Stomach (tissue), 9 donors: ENCODE data around the gene PLEKHH2. TPM values are rescaled to one million over a fixed set of nuclear protein-coding genes. Genes with fewer than 3 reads are reported as not detected.
A peak's percentile ranks its signal among the peaks of the same experiment; 100 is the strongest.

Experiments
- DNase-seq, 2 donors: peaks; one replicate each; pipeline versions ENCODE4 v3.0.0 to v3.0.0-alpha.2; 2013 to 2019
- H3K27ac ChIP-seq, 5 donors: fragments of 200-600 bp in 4 of 5; sonication (generic) in 4 of 5; one replicate each; pipeline ENCODE4 v1.5.1; 2013 to 2019; ENCODE audit warnings: mild to moderate bottlenecking in 1 of 5, moderate library complexity in 1 of 5
- H3K27me3 ChIP-seq, 3 donors: fragments of 200-600 bp; sonication (generic); one replicate each; pipeline ENCODE4 v1.5.1; 2017 to 2019; ENCODE audit warnings: mixed run types in 1 of 3
- H3K36me3 ChIP-seq, 4 donors: fragments of 200-600 bp; sonication (generic); 1 replicate in 3 of 4; 2 replicates in 1 of 4; pipeline ENCODE4 v1.5.1; 2016 to 2019
- H3K4me1 ChIP-seq, 4 donors: fragments of 200-600 bp; sonication (generic); one replicate each; pipeline ENCODE4 v1.5.1; 2016 to 2019
- H3K4me3 ChIP-seq, 4 donors: fragments of 200-600 bp; sonication (generic) in 3 of 4; one replicate each; pipeline ENCODE4 v1.5.1; 2016 to 2019; ENCODE audit warnings: mild to moderate bottlenecking in 1 of 4
- H3K9me3 ChIP-seq, 4 donors: fragments of 200-600 bp; sonication (generic); one replicate each; pipeline ENCODE4 v1.5.1; 2016 to 2019
- CTCF ChIP-seq, 7 experiments: fragments of 450-650 bp in 4 of 7; fragments of 200-600 bp in 3 of 7; sonication (generic) in 3 of 7; IDR thresholded peaks; one replicate each; pipeline ENCODE4 v1.5.1; 2016 to 2019; ENCODE audit warnings: antibody characterized with exemption in 7 of 7, control low read depth in 2 of 7, mild to moderate bottlenecking in 1 of 7
- EP300 ChIP-seq: sonication (generic); formaldehyde crosslinking; IDR thresholded peaks from one replicate; pipeline ENCODE4 v1.6.1; 2017; ENCODE audit warnings: antibody characterized with exemption
- POLR2A ChIP-seq, 4 donors: fragments of 450-650 bp; IDR thresholded peaks; one replicate each; pipeline ENCODE4 v1.6.1; 2016; ENCODE audit warnings: antibody characterized with exemption in 4 of 4, control low read depth in 2 of 4, mild to moderate bottlenecking in 1 of 4, moderate library complexity in 1 of 4
- POLR2AphosphoS5 ChIP-seq, 3 donors: sonication (generic); formaldehyde crosslinking; IDR thresholded peaks; one replicate each; pipeline ENCODE4 v1.6.1; 2016; ENCODE audit warnings: antibody characterized with exemption in 3 of 3
- WGBS, 5 donors: extraction: QIAGEN DNeasy Blood & Tissue Kit in 3 of 5; methylation state at CpG; one replicate each; pipeline versions ENCODE4 v1.1.5 to v1.1.7; 2013 to 2018; 5-methylcytosine and 5-hydroxymethylcytosine counted together
- intact Hi-C: fragments of 100-400 bp; cut with DNase I; formaldehyde crosslinking; loops from one replicate; pipeline ENCODE4 v1.15.1; 2023; ENCODE audit warnings: low total_unique reads
- polyA plus RNA-seq, 3 donors: library from polyadenylated mRNA; stranded (reverse); fragments of 200-250 nt; gene quantifications; one replicate each; pipeline ENCODE4 v1.2.3, GENCODE V29; 2013
- total RNA-seq, 5 donors: library from RNA; depleted of rRNA; stranded (reverse); fragments of >200 nt; gene quantifications; one replicate each; pipeline versions ENCODE4 v1.1.0 to v1.2.3, GENCODE V29; 2014 to 2016
- donor health status: healthy with polysubstance abuse.
- donor health status: Bipolar disorder and iron deficiency.
- donor health status: healthy.

The PLEKHH2 gene
- total and polyA plus RNA-seq, 8 donors, result 1.8 to 130 (median 11.1) TPM

GRCh38 chr2:43773876-43774613, 137.0 kb downstream of the PLEKHH2 start, which contains the start of gene DYNC2LI1:
DYNC2LI1 (plus strand) TSS chr2:43774039; CDS start chr2:43774139, 100 bp downstream.
- Histone ChIP-seq H3K27ac (peak within 1 kb of the TSS; percentile 85 to 97 (median 90)), H3K27me3 (no peaks in the 10 kb centered on the region), H3K9me3 (no peaks in the 10 kb centered on the region), H3K4me1 (peaks cover 0 to 14% (median 4%) of the 10 kb centered on the region in 4 donors), H3K36me3 (peaks cover 0 to 16% (median 11%) of the 10 kb centered on the region in 4 donors), H3K4me3 (peak within 1 kb of the TSS; percentile 64 to 69 (median 68))
- WGBS, 5 donors, result 0 to 1% (median 0%) methylated on average over 31 of the region's 31 CpGs
- peak; percentile 92 to 98 for DNase-seq
- TF ChIP-seq POLR2A (IDR thresholded peaks at IDR 0.05) (peak in 1 of 4 donors; percentile 9), CTCF (IDR thresholded peaks at IDR 0.05) (no peak), POLR2AphosphoS5 (IDR thresholded peaks at IDR 0.05) (peak; percentile 50 to 88 (median 80)), EP300 (no peak)
- intact Hi-C loops, result no loop called here

GRCh38 chr2:43774617-43775016, 137.6 kb downstream of the PLEKHH2 start:
- H3K36me3 ChIP-seq, result peaks cover 0 to 22% (median 13%) of the 10 kb centered on the region in 4 donors
- H3K27ac ChIP-seq, result peak overlapping the region; percentile 21 to 91 (median 90)
- H3K9me3 ChIP-seq, result no peaks in the 10 kb centered on the region
- no peak for DNase-seq
- no peaks in the 10 kb centered on the region for H3K27me3 ChIP-seq
- WGBS, 5 donors, result 13 to 23% (median 19%) methylated on average over 7 of the region's 7 CpGs
- peaks cover 0 to 14% (median 4%) of the 10 kb centered on the region in 4 donors for H3K4me1 ChIP-seq
- intact Hi-C loops, result no loop called here
- TF ChIP-seq POLR2A (IDR thresholded peaks at IDR 0.05) (no peak), POLR2AphosphoS5 (IDR thresholded peaks at IDR 0.05) (no peak), CTCF (IDR thresholded peaks at IDR 0.05) (no peak), EP300 (no peak)
- peak overlapping the region; percentile 64 to 69 (median 68) for H3K4me3 ChIP-seq

GRCh38 chr2:43776324-43776723, 139.3 kb downstream of the PLEKHH2 start:
- Histone ChIP-seq H3K27ac (no peak overlapping the region), H3K36me3 (peaks cover 0 to 22% (median 14%) of the 10 kb centered on the region in 4 donors), H3K27me3 (no peaks in the 10 kb centered on the region), H3K9me3 (no peaks in the 10 kb centered on the region), H3K4me3 (no peak overlapping the region), H3K4me1 (peaks cover 0 to 14% (median 4%) of the 10 kb centered on the region in 4 donors)
- no peak for DNase-seq
- TF ChIP-seq CTCF (IDR thresholded peaks at IDR 0.05), result no peak
- TF ChIP-seq POLR2A (IDR thresholded peaks at IDR 0.05), result no peak
- no peak for TF ChIP-seq EP300
- TF ChIP-seq POLR2AphosphoS5 (IDR thresholded peaks at IDR 0.05), result no peak
- intact Hi-C loops, result no loop called here
- WGBS, 5 donors, result 70 to 91% (median 78%) methylated on average over 1 of the region's 1 CpG

- no peaks in the 10 kb centered on the region for H3K27me3 ChIP-seq
- H3K36me3 ChIP-seq, result peaks cover 0 to 22% (median 14%) of the 10 kb centered on the region in 4 donors
- H3K4me1 ChIP-seq, result peaks cover 0 to 14% (median 4%) of the 10 kb centered on the region in 4 donors
- no peak for TF ChIP-seq CTCF (IDR thresholded peaks at IDR 0.05)
- TF ChIP-seq EP300, result no peak
- TF ChIP-seq POLR2AphosphoS5 (IDR thresholded peaks at IDR 0.05), result no peak
- no peak for TF ChIP-seq POLR2A (IDR thresholded peaks at IDR 0.05)
- no peak overlapping the region for H3K27ac ChIP-seq
- H3K4me3 ChIP-seq, result no peak overlapping the region
- no peaks in the 10 kb centered on the region for H3K9me3 ChIP-seq
- WGBS, 5 donors, result 95 to 98% (median 98%) methylated on average over 8 of the region's 8 CpGs
- intact Hi-C loops, result no loop called here
- DNase-seq, result no peak
Observed at GRCh38 chr2:43777306-43777926, 140.4 kb downstream of the PLEKHH2 start.
